IPS DF 19.7 (cell line): ENCODE results near the gene COL27A1.
"Not testable (repeated sequence)": the region's sequence is repeated elsewhere in the genome, so short reads cannot be mapped to it uniquely, and the experiment has no call there.

ENCODE experiments used
- DNase-seq: peaks from one replicate; pipeline ENCODE4 v3.0.0-alpha.2; 2013; ENCODE audit warnings: low read depth, low spot score

The COL27A1 gene

DNA sequence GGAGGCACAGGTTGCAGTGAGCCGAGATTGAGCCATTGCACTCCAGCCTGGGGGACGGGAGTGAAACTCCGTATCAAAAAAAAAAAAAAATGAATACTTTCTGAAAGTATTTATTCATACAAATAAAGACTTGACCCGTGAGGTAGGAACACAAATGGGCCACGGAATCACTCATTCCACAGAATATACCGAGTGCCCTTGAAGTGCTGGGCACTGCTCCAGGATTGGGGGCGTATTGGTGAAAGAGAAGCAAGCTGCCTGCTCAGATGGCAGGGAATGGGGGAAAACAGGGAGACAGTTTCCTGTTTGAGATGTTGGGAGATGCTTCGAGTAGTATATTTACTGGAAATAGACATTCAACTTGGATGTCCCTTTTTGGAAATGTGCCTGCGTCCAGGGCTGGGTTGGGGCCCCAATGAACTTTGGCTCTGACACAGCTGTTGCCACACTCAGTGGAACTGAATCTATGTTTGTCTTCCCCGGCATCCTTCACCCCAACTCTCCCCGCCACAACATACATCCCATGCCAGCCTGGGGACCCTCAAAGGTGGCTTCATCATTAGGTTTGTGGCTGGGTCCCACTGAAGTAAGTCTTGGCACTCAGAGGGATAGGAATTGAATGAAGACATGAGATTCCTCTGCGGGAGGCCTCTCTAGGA is 167.0 kb downstream of the COL27A1 start:
- DNase-seq: not testable (repeated sequence)

- not testable (repeated sequence) for DNase-seq
Observed at GRCh38 chr9:114322831-114323531, 167.6 kb downstream of the COL27A1 start, which contains the start of gene ORM1. Gene ORM1, plus strand, starts transcription at chr9:114323098. Its CDS starts 36 bp downstream, at chr9:114323134.

GRCh38 chr9:114323849-114324248 is 168.5 kb downstream of the COL27A1 start:
- DNase-seq: not testable (repeated sequence)

GRCh38 chr9:114324492-114324891 is 169.2 kb downstream of the COL27A1 start:
- DNase-seq: no peak

DNA sequence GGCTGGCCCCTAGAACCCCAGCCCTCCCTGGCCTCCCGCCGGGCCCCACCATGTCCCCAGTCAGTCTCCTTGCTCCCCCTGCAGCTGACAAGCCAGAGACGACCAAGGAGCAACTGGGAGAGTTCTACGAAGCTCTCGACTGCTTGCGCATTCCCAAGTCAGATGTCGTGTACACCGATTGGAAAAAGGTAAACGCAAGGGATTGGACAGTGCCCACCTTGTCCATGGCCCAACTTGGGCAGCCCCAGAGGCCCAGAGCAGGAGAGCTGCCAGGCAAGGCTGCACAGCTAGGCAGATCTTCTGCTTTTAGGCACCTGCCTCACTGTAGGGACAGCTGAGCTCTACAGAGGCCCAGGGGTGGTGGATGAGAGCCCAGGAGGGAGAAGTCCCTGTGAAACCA is 169.6 kb downstream of the COL27A1 start:
- DNase-seq: not testable (repeated sequence)

DNA sequence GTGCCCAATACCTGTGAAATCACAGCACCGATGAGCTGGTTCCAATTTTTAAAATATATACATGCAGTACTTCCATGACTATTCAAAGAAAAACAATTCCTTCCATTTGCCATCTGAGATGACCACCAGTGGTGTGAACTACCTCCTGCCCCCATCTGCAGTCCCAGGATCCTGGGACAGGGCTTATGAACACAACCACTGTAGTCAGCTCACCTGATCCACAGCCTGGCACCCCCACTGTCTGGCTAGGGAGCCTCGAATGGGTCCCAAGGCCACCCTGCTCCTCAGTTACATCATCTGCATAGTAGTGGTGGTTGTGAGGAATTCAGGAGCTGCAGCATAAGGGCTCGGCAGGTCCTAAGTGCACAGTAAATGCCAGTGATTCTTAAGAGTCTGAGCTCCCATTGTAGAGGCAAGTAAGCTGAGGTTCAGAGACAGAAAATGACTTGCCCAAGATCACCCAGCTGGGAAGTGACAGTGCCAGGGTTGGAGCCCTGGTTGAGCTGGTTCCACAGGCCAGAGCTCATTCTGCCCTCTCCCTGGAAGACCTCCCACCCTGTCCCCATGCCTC is 170.4 kb downstream of the COL27A1 start:
- DNase-seq: not testable (repeated sequence)

GRCh38 chr9:114327749-114328148 is 172.4 kb downstream of the COL27A1 start:
- DNase-seq: no peak

DNA sequence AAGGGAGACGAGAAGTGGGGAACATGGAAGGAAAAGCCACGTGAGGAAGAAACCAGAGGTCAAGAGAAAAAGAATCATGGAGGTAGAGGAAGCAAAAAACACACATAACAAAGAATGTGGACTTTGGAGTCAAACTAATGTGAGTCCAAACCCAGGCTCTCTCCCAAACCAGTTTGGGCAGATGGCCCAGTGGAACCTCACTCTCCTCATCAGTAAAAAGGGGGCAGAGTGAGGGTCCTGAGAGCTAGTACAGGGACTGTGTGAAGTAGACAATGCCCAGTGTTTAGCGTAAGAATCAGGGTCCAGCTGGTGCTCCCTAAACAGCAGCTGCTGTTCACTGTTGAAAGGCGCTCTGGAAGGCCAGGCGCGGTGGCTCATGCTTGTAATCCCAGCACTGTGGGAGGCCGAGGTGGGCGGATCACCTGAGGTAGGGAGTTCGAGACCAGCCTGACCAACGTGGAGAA is 173.1 kb downstream of the COL27A1 start:
- not testable (repeated sequence) for DNase-seq

DNA sequence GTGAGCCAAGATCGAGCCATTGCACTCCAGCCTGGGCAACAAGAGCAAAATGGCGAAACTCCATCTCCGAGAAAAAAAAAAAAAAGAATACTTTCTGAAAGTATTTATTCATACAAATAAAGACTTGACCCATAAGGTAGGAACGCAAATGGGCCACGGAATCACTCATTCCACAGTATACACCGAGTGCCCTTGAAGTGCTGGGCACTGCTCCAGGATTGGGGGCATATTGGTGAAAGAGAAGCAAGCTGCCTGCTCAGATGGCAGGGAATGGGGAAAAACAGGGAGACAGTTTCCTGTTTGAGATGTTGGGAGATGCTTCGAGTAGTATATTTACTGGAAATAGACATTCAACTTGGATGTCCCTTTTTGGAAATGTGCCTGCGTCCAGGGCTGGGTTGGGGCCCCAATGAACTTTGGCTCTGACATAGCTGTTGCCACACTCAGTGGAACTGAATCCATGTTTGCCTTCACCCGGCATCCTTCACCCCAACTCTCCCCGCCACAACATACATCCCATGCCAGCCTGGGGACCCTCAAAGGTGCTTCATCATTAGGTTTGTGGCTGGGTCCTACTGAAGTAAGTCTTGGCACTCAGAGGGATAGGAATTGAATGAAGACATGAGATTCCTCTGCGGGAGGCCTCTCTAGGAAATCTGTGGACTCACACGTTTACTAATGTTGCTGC is 173.7 kb downstream of the COL27A1 start:
- not testable (repeated sequence) for DNase-seq

DNA sequence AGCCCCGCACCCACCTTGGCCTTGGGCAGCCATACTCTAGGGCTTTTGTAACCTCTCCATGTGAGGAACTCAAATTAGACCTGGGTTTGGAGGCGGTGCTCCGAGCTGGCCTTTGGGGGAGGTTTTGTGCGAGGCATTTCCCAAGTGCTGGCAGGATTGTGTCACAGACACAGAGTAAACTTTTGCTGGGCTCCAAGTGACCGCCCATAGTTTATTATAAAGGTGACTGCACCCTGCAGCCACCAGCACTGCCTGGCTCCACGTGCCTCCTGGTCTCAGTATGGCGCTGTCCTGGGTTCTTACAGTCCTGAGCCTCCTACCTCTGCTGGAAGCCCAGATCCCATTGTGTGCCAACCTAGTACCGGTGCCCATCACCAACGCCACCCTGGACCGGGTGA is 174.3 kb downstream of the COL27A1 start, which contains the start of gene ORM2:
ORM2 (plus strand) TSS at position 245 of the 398 bp plus-strand sequence; CDS start at position 281, 36 bp downstream.
- DNase-seq: not testable (repeated sequence)

DNA sequence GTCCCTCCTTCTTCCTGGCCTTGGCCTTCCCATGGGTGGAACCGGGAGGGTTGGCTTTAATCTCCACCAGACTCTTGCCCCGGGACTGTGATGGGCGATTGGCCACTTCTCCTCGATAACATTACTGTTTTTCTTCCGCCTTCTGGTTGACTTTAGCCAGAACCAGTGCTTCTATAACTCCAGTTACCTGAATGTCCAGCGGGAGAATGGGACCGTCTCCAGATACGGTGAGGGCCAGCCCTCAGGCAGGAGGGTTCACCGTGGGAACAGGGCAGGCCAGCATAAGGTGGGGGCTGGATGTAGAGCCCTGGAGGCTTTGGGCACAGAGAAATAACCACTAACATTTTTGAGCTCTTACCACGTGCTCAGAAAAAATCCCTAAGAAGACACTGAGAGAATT is 175.3 kb downstream of the COL27A1 start:
- no peak for DNase-seq

DNA sequence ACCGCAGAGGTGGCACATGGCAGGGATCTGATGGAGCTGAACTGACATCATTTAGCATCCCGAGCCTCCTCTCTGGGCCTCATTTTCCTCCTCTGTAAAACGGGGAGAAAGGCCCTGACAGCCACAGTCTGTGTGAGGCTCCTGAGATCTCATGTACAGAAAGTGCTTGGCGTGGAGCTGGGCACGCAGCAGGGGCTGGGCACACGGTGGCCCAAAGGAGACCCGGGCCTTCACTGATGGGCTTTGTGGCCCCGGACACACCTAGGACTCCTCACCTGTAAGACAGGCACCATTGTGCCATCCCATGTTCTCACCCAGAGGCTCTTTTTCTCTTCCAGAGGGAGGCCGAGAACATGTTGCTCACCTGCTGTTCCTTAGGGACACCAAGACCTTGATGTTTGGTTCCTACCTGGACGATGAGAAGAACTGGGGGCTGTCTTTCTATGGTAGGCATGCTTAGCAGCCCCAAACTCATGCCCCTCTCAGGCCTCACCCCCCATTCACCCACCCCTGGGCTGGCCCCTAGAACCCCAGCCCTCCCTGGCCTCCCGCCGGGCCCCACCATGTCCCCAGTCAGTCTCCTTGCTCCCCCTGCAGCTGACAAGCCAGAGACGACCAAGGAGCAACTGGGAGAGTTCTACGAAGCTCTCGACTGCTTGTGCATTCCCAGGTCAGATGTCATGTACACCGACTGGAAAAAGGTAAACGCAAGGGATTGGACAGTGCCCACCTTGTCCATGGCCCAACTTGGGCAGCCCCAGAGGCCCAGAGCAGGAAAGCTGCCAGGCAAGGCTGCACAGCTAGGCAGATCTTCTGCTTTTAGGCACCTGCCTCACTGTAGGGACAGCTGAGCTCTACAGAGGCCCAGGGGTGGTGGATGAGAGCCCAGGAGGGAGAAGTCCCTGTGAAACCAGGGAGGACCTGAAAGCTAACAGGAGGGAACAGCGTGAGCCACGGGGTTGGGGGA is 176.2 kb downstream of the COL27A1 start:
- not testable (repeated sequence) for DNase-seq

GRCh38 chr9:114332474-114333040 is 177.2 kb downstream of the COL27A1 start:
- DNase-seq: not testable (repeated sequence)

DNA sequence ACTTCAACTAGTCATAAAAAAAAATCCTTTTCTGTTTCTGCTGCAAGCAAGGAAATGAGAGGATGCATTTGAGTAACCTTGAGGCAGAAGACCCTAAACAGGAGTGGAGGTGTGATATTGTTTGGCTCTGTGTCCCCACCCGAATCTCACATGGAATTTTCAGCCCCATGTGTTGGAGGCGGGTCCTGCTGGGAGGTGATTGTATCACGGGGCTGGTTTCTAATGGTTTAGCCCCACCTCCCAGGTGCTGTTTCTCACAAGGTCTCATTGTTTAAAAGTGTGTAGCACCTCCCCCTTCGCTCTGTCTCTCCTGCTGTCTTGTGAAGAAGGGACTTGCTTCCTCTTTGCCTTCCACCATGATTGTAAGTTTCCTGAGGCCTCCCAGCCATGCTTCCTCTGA is 178.4 kb downstream of the COL27A1 start:
- not testable (repeated sequence) for DNase-seq

DNA sequence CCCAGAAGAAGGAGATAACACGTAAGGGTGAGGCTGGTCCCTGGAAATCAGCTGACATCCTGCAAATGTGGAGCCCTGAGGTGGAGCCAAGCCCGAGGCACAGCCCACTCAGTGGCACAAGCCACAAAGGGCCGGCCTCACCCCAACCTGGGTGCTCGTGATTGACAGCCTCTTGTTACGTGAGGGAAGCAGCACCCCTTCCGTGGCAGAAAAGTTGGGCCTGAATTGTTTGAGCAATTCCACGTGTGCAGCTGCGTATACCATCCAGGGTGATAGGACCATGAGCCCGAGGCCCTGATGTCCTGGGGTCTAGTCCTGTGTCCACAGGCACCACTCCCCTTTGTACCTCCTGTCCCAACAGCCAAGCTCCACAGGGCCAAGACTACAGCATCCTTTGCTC is 179.2 kb downstream of the COL27A1 start:
- DNase-seq: no peak

DNA sequence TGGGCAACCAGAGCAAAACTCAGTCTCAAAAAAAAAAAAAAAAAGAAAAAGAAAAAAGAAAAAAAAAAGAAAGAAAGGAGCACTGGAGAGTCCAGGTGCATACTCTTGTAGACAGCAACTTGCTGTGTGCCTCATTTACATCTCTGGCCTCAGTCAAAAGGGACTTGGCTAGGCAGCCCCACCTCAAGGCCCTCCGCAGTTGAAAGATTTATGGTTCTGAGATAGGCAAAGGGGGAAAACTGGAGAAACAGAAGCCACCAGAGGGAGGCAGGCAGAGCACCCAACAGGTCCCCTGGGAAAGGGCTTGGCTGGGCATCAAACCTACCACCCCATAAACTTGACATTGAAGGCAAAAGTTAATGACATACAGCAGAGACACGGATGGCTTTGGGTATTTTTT is 180.4 kb downstream of the COL27A1 start:
- DNase-seq: no peak

DNA sequence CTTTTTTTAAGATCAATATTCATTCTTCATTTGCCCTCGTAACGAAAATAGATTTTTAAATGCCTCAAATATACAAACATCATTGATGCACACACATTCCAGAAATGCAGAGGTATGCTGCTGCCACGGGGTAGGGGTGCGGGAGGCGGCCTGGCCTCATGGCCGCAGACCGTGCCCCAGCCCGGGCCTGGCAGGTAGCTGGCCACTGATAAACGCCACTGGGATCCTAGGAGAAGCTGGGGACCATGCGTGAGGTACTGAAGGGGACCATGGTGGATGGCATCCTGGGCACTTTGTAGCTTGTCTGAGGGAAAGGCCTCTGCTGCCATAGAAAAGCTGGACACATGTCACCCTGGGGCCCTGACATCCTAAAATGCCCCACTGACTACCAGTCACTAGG is 180.8 kb downstream of the COL27A1 start:
- no peak for DNase-seq

DNA sequence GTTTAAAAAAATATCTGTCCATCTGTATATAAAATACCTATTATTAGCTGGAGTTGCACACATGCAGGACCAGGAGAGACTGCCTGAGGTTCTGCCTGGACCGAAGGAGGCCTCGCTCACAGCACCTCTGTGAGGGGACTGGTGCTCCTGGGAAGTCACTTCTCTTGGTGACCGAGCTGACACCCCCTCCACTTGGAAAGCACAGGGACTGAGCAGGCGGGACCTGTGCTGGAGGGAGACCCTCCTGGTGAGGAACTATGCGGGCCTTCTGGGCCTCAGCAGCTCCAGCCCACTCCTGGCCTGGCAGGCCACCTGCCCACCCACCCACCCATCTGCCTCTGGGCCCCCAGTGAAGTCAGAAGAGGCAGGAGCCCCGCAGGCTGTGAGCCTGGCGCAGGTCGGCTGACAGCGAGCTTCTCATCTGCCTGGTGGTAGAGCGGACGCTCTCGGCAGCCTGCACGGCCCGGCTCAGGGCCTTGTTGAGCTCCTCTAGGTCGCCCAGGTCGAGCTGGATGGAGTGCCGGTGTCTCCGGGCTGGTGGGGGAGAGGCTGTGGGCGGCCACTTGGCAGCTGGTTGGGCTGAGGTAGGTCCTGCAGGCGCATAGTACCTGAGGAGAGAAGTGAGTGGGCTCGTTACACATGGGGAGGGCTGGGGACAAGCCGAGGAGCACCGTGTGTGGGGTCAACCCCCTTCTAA is 181.5 kb downstream of the COL27A1 start:
- DNase-seq: no peak

- no peak for DNase-seq
Observed at GRCh38 chr9:114338187-114338586, 182.8 kb downstream of the COL27A1 start.
